NCI-H2196 treated with DMSO at 0.1 percent for 48 hours (cell line): ENCODE data around the gene HSPG2.

ENCODE experiments used
- DNase-seq: peaks from one replicate; lab custom pipeline; 2025; ENCODE audit not compliant: unreplicated experiment; lab: John Stamatoyannopoulos, UW

Gene HSPG2

GRCh38 chr1:21774835-21775549, 162.1 kb downstream of the HSPG2 start:
- DNase-seq: no peak

DNA sequence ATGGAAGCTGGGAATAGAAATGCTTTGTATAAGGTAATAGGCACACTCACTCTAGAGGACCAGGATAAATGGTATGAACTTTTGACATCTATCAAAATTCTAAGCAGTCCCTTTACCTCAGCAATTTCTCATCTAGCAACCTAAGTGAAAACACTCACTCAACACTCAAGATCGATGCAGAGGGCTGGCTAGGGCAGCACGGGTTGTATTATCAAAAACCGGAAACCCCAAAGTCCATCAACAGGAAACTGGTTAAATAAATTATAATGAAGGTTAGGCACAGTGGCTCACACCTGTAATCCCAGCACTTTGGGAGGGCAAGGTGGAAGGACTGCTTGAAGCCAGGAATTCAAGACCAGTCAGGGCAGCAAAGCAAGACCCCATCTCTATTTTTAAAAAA, 163.5 kb downstream of the HSPG2 start:
- no peak for DNase-seq
